ENCODE measurements around the gene ABHD1. TPM values are rescaled to one million over a fixed set of nuclear protein-coding genes. Genes with fewer than 3 reads are reported as not detected.
"Not testable (repeated sequence)": the region's sequence is repeated elsewhere in the genome, so short reads cannot be mapped to it uniquely, and the experiment has no call there.

ABHD1 gene
- polyA plus RNA-seq, 1 donor (not counting 4 experiments of a cell fraction or from before 2014, with no cell fraction given), result not detected

- no peaks in the 10 kb centered on the region for H3K36me3 ChIP-seq (ENCODE audit: control insufficient read depth in 2 of 2, extremely low read depth in 1 of 2, insufficient read depth in 2 of 2, low read length in 2 of 2)
- no peaks in the 10 kb centered on the region for H4K20me1 ChIP-seq (ENCODE audit: control insufficient read depth, extremely low read depth, insufficient read depth, low read length)
- peaks cover under 1% of the 10 kb centered on the region for H3K27me3 ChIP-seq (ENCODE audit: control insufficient read depth, extremely low read depth, insufficient read depth, low read length)
- no peak overlapping the region for H2AFZ ChIP-seq (ENCODE audit: control insufficient read depth, low read length)
- no peak for FAIRE-seq
- no peak overlapping the region for H3K4me2 ChIP-seq (ENCODE audit: control insufficient read depth, extremely low read depth, insufficient read depth, low read depth, low read length)
- H3K4me1 ChIP-seq (ENCODE audit: control insufficient read depth, extremely low read depth, insufficient read depth, low read length), result no peaks in the 10 kb centered on the region
- dilution Hi-C loops (cut with MboI; ENCODE audit: extremely low pct_ligation_motif_present, low sequenced_read_pairs), result no loop called here
- no peak for TF ChIP-seq EZH2 (IDR thresholded peaks at IDR 0.05; ENCODE audit: low read length)
- TF ChIP-seq CTCF (optimal IDR thresholded peaks at IDR 0.05 in 1 of 3, IDR thresholded peaks at IDR 0.05 in 1 of 3, conservative IDR thresholded peaks at IDR 0.05 in 1 of 3; ENCODE audit: extremely low read depth in 1 of 3, insufficient read depth in 2 of 3, low read length in 3 of 3), result no peak
- H3K9me1 ChIP-seq (ENCODE audit: control insufficient read depth, extremely low read depth, insufficient read depth, low read length), result no peaks in the 10 kb centered on the region
- DNase-seq (ENCODE audit: low read depth, low spot score), result no peak
- H3K79me2 ChIP-seq (ENCODE audit: control insufficient read depth, insufficient read depth, low read length), result no peaks in the 10 kb centered on the region
- no peak overlapping the region for H3K4me3 ChIP-seq (ENCODE audit: control insufficient read depth in 2 of 3, extremely low read depth in 1 of 3, insufficient read depth in 2 of 3, low read depth in 1 of 3, low read length in 3 of 3)
- no peak overlapping the region for H3K9ac ChIP-seq (ENCODE audit: control insufficient read depth, extremely low read depth, insufficient read depth, low read length)
- H3K9me3 ChIP-seq (ENCODE audit: control insufficient read depth, low read depth, low read length), result no peaks in the 10 kb centered on the region
- H3K27ac ChIP-seq (ENCODE audit: control insufficient read depth, insufficient read depth, low read length), result no peak overlapping the region
Measured at GRCh38 chr2:27109083-27109482, 14.5 kb upstream of the ABHD1 start.

GRCh38 chr2:27110603-27111352 lies 12.8 kb upstream of the ABHD1 start:
- H3K4me3 ChIP-seq (ENCODE audit: control insufficient read depth in 2 of 3, extremely low read depth in 1 of 3, insufficient read depth in 2 of 3, low read depth in 1 of 3, low read length in 3 of 3); H4K20me1 ChIP-seq (ENCODE audit: control insufficient read depth, extremely low read depth, insufficient read depth, low read length); DNase-seq (ENCODE audit: low read depth, low spot score); H3K27ac ChIP-seq (ENCODE audit: control insufficient read depth, insufficient read depth, low read length); H3K9me3 ChIP-seq (ENCODE audit: control insufficient read depth, low read depth, low read length); dilution Hi-C loops (cut with MboI; ENCODE audit: extremely low pct_ligation_motif_present, low sequenced_read_pairs); H3K79me2 ChIP-seq (ENCODE audit: control insufficient read depth, insufficient read depth, low read length); H3K4me2 ChIP-seq (ENCODE audit: control insufficient read depth, extremely low read depth, insufficient read depth, low read depth, low read length); H3K4me1 ChIP-seq (ENCODE audit: control insufficient read depth, extremely low read depth, insufficient read depth, low read length); H2AFZ ChIP-seq (ENCODE audit: control insufficient read depth, low read length); H3K9me1 ChIP-seq (ENCODE audit: control insufficient read depth, extremely low read depth, insufficient read depth, low read length); FAIRE-seq; H3K9ac ChIP-seq (ENCODE audit: control insufficient read depth, extremely low read depth, insufficient read depth, low read length); H3K27me3 ChIP-seq (ENCODE audit: control insufficient read depth, extremely low read depth, insufficient read depth, low read length); H3K36me3 ChIP-seq (ENCODE audit: control insufficient read depth in 2 of 2, extremely low read depth in 1 of 2, insufficient read depth in 2 of 2, low read length in 2 of 2): not testable (repeated sequence)

GRCh38 chr2:27111392-27112078 lies 12.1 kb upstream of the ABHD1 start:
- H3K4me1 ChIP-seq (ENCODE audit: control insufficient read depth, extremely low read depth, insufficient read depth, low read length); H3K4me2 ChIP-seq (ENCODE audit: control insufficient read depth, extremely low read depth, insufficient read depth, low read depth, low read length); dilution Hi-C loops (cut with MboI; ENCODE audit: extremely low pct_ligation_motif_present, low sequenced_read_pairs); H4K20me1 ChIP-seq (ENCODE audit: control insufficient read depth, extremely low read depth, insufficient read depth, low read length); H2AFZ ChIP-seq (ENCODE audit: control insufficient read depth, low read length); H3K9me1 ChIP-seq (ENCODE audit: control insufficient read depth, extremely low read depth, insufficient read depth, low read length); H3K9ac ChIP-seq (ENCODE audit: control insufficient read depth, extremely low read depth, insufficient read depth, low read length); H3K27ac ChIP-seq (ENCODE audit: control insufficient read depth, insufficient read depth, low read length); H3K36me3 ChIP-seq (ENCODE audit: control insufficient read depth in 2 of 2, extremely low read depth in 1 of 2, insufficient read depth in 2 of 2, low read length in 2 of 2); DNase-seq (ENCODE audit: low read depth, low spot score); H3K79me2 ChIP-seq (ENCODE audit: control insufficient read depth, insufficient read depth, low read length); FAIRE-seq; H3K4me3 ChIP-seq (ENCODE audit: control insufficient read depth in 2 of 3, extremely low read depth in 1 of 3, insufficient read depth in 2 of 3, low read depth in 1 of 3, low read length in 3 of 3); H3K27me3 ChIP-seq (ENCODE audit: control insufficient read depth, extremely low read depth, insufficient read depth, low read length); H3K9me3 ChIP-seq (ENCODE audit: control insufficient read depth, low read depth, low read length): not testable (repeated sequence)
